ENCODE data around the gene DAP3.
"Not testable (repeated sequence)": the region's sequence is repeated elsewhere in the genome, so short reads cannot be mapped to it uniquely, and the experiment has no call there.

DAP3 gene

GRCh38 chr1:155689081-155689607 lies at the start of gene DAP3:
TSS of gene DAP3 (plus strand) at chr1:155689091. CDS start at chr1:155709780, 20,689 bp downstream.
- DNase-seq (ENCODE audit: low read depth in 3 of 3): not testable (repeated sequence)

DNA sequence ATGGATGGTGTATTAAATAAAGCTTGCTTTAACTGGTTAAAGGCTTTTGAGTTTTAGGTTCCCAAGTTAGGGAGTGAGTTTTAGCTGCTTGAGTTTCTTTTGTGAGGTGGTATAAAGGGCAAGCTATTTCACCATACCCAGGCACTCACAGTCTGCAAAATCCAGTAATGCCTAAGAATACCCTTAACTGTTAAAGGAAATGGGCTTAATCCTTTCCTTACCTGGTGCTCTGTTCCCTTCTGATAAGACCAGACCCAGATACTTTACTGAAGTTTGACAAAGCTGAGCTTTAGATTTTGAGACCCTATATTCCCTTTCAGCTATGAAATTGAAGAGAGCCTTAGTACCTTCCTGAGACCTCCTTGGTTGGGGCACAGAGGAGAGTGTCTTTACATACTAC lies 48.5 kb upstream of the DAP3 start:
- no peak for DNase-seq (ENCODE audit: low read depth in 3 of 3)

- not testable (repeated sequence) for DNase-seq (ENCODE audit: low read depth in 3 of 3)
Measured at GRCh38 chr1:155642559-155643180, 46.2 kb upstream of the DAP3 start.

GRCh38 chr1:155643230-155643629 lies 45.7 kb upstream of the DAP3 start:
- DNase-seq (ENCODE audit: low read depth in 3 of 3): no peak

DNA sequence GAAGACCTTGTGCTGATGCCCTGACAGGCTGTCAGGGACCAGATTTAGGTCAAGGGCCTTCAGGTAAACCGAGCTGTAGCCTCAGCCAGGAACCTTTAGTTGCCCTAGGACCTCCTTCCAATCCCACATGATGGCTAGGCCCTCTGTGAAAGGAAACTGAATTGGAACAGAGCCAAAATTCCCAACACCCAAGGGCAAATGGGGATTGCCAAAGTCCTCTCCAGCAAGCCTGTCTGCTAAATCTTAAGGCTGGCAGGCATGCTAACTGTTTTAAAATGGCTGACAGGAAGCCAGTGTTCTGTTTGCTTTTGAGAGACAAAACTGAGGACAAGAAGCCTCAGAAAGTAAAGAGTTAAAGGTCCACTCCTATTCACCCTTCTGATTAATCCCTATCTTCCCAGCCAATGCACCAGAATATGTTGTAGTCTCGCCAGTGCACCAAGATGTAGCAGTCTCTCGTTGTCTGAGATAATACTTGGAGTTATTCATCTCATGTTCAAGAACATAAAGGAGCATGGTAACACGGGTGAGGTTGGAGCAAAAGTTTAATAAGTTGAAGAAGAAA lies 43.8 kb upstream of the DAP3 start:
- no peak for DNase-seq (ENCODE audit: low read depth in 3 of 3)

- DNase-seq (ENCODE audit: low read depth in 3 of 3): no peak
Measured at GRCh38 chr1:155645648-155646047, 43.2 kb upstream of the DAP3 start.

DNA sequence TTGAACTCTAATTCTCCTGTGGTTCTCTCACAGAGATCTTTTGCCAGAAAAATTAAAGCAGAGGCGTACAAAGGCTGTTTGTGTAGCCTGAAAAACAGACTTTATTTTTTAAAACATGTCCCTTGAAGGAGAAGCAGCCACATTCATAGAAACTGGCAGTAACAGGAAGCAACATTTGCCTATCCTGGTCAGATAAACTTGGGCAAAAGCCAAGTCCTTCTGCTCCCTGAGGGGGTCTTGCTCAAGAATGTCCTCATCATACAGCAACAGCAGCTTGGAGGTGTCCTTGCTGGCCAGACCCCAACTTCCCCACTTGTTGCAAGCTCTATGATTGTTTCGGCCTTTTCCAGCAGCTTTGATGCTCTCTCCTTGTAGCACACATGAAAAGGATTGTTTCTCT lies 42.6 kb upstream of the DAP3 start:
- DNase-seq (ENCODE audit: low read depth in 3 of 3): no peak

DNA sequence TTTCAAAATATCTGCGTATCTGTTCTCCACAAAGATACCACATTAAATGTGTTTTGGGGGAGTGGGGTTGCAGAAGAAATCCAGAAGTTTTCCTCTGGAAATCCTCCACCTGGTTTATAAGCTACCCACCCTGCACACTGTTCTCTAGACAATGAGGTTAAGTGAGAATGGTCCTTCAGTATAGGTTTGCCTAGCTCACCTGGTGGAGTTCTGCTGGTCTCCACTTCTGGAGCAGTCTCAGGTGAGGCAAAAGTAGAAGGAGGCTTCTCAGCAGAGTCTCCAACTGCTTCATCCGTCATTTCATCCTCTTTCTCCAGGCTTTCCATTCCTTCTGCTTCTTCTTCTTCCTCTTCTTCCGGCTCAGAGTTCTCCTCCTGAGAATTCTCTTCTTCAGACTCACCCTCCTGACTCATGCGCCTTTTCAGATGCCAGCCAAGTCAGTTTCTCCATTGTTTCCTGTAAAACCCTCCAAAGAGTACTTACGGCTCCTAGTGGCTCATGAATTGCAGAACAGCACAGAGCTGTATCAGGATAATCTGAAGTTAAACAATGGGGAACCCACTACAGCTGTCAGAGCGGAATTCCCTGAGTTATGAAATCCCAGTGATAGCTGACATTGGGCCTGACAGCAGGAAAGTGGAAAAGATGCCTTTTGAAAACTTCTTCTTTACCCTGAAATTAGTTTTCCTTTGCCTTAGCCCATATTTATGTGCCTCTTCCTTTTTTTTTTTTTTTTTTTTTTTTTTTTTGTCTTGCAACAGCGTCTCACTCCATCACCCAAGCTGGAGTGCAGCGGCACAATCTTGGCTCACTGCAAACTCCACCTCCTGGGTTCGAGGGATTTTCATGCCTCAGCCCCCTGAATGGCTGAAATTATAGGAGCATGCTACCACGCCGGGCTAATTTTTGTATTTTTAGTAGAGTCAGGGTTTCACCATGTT lies 40.4 kb upstream of the DAP3 start:
- DNase-seq (ENCODE audit: low read depth in 3 of 3): no peak

DNA sequence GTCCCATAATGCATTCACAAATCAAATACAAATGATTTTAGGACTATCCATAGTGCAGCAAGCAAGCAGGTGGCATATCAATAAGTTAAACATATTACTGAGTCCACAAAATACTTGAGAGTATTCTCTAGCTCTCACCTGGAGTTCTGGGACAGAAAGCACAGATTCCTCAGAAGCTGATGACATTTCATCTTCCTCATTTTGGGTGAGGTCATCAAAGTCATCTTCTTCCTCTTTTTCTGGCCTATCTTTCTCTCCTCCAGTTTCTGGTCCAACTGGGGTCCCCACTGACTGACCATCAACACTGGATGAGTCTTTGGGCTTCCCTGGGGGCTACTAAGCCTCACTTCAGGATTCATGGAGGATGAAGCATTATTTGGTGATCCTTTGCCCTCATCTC lies 39.2 kb upstream of the DAP3 start:
- no peak for DNase-seq (ENCODE audit: low read depth in 3 of 3)

DNA sequence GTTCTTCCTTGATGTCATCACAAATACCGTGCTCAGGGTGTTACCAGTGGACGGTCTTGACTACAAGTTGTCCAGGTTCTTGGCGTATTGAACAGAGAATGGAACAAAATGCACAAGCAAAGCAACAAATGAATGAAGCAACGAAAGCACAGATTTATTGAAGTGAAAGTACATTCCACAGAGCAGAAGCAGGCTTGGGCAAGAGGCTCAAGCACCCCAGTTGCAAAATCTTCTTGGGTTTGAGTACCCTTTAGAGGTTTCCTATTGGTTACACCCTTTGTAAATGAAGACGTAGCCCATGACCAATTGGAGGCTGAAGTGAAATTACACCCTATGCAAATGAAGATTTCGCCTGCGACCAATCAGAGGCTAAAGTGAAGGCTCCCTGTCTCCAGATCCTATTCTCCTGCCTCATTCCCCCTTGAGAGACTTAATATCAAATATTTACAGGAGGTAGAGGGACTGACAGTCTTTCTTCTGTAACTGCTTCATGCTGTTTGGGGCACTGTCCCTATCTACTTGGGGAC lies 38.6 kb upstream of the DAP3 start:
- no peak for DNase-seq (ENCODE audit: low read depth in 3 of 3)

GRCh38 chr1:155651861-155652661 lies 36.8 kb upstream of the DAP3 start:
- no peak for DNase-seq (ENCODE audit: low read depth in 3 of 3)

DNA sequence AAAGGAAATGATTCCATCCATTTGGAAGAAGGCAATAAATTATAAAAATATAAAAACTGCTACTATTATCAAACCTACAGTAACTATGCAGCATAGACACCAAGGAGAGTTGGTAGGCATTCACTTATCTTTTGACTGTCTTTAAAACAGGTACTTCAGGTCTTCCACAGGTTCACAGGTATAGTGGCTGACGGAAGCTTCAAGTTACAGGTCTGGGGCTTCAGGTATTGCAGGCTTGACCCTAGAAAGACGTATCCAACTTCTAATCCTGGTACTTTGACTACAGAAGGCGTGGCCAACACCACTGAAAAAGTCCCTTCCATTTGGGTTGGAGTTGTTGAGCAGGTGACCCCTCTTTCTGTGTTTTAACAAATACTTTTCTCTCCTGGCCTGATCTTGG lies 35.9 kb upstream of the DAP3 start:
- DNase-seq (ENCODE audit: low read depth in 3 of 3): no peak

DNA sequence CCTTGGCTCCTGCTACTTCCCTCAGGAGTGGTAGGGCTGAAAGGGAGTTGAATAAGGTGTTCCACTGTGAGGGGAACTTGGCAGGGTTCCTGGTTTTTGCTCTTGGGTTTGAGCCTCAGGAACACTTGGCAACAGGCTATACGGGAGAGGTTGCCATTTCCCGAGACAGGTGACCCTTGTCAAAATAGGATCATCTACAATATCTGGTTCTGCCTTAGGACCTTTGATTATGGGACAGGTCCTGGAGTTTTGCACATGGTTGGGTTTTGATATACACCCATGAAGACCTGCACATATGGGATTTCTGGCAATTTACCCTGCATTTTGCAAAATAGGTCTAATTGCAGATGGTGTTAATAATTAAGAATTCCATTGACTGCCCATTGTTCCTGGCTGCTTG lies 31.4 kb upstream of the DAP3 start:
- DNase-seq (ENCODE audit: low read depth in 3 of 3): no peak

GRCh38 chr1:155661239-155661638 lies 27.7 kb upstream of the DAP3 start:
- not testable (repeated sequence) for DNase-seq (ENCODE audit: low read depth in 3 of 3)

DNA sequence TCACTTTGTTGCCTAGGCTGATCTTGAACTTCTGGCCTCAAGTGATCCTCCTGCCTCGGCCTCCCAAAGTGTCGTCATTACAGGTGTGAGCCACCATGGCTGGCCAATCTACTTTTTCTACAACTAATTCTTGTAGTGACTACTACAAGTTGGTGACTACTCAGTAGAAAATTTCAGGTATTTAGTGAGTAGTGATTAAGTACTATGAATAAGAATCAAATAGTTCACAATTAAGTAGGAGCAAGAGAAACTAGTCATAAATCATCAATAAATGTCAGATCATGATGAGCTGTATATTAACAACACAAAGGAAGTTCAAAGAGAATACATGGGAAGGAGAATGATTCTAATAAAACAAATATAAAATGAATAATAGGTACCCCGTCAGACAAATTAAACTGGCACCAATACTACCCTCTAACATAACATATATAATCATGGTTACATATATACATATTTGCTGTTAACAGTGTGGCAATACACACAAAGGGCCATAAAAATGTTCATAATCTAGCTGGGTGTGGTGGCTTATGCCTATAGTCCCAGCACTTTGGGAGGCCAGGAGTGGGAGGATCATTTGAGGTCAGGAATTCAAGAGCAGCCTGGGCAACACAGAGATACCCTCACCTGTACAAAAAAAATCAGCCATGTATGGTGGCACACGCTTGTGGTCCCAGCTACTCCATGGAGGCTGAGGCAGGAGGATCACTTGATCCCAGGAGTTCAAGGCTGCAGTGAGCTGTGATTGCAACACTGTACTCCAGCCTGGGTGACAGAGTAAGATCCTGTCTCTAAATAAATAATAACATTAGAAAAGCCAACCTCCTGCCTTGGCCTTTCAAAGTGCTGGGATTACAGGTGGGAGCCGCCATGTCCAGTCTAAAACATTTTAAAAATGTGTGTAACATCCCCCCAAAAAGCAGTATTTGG lies 19.4 kb upstream of the DAP3 start:
- no peak for DNase-seq (ENCODE audit: low read depth in 3 of 3)

DNA sequence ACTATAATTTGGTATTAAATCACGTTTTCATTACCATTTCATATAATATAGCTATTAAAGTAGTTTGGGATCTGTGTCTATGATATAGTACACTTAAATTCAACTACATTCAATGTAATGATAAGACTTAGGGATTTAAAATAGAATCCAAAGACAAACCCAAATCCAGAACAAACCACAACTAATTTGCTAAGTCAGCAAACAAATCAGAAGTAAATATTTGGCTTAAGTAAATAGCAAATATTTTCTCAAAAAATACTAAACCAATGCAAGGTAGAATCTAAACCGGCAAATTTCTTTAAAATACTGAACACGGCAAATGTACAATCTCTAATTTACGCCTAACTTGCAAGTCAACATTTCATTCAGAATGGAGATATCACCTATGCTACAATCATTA lies 17.1 kb upstream of the DAP3 start:
- no peak for DNase-seq (ENCODE audit: low read depth in 3 of 3)

- no peak for DNase-seq (ENCODE audit: low read depth in 3 of 3)
Measured at GRCh38 chr1:155673003-155673402, 15.9 kb upstream of the DAP3 start.

GRCh38 chr1:155678027-155678426 lies 10.9 kb upstream of the DAP3 start:
- no peak for DNase-seq (ENCODE audit: low read depth in 3 of 3)

DNA sequence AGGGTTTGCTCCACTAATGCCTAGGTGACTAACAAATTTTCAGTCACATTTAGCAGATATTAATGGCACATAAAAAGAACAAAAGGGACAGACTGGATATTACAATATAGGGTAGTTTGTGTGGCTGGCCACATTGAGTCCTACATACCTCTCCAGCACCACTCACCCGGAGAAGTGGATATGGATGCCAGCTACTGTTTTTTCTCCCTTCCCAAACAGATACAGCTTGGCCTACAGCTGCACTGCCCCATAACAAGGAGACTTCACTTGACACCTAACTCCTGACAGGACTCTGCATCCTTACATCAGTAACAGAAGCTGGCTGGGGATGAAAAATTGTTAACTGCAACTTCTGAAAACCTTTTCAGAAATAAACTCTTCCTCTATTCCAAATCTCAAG lies 9.9 kb upstream of the DAP3 start:
- DNase-seq (ENCODE audit: low read depth in 3 of 3): not testable (repeated sequence)

- DNase-seq (ENCODE audit: low read depth in 3 of 3): no peak
Measured at GRCh38 chr1:155680531-155680930, 8.4 kb upstream of the DAP3 start.

All from stimulated activated CD4-positive, alpha-beta T cell treated with anti-CD3 and anti-CD28 coated beads, TNF-alpha, amount 100 ng/mL, for 4 hours (primary cell).